ENCODE results near the gene PRADC1.
A peak's percentile ranks its signal among the peaks of the same experiment; 100 is the strongest.
"Not testable (repeated sequence)": the region's sequence is repeated elsewhere in the genome, so short reads cannot be mapped to it uniquely, and the experiment has no call there.

The PRADC1 gene

DNA sequence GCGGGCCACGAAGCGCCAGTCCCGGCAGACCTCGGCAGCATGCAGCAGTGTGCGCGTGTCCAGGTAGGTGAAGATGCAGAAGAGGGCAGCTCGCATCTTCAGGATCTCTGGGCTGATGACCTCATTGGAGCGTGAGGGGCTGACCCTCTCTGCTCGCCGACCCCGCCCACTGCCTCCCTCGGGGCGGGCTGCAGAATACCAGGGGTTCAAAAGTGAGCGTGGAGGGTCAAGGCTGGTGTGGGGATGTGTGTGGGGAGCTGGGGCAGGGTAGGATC, 31.2 kb upstream of the PRADC1 start:
- TF ChIP-seq JUND (IDR thresholded peaks at IDR 0.05; ENCODE audit: low read depth), result no peak
- in situ Hi-C loops (cut with HindIII; ENCODE audit: low pct_unique_long_range_greater_than_20kb, low sequenced_read_pairs), result no loop called here
- DNase-seq (ENCODE audit: low read depth in 1 of 2, low spot score in 1 of 2), result no peak

GRCh38 chr2:73263540-73264331, 30.7 kb upstream of the PRADC1 start:
- in situ Hi-C loops (cut with HindIII; ENCODE audit: low pct_unique_long_range_greater_than_20kb, low sequenced_read_pairs), result no loop called here
- no peak for DNase-seq (ENCODE audit: low read depth in 1 of 2, low spot score in 1 of 2)
- TF ChIP-seq JUND (IDR thresholded peaks at IDR 0.05; ENCODE audit: low read depth), result no peak

GRCh38 chr2:73262691-73263429, 29.8 kb upstream of the PRADC1 start:
- in situ Hi-C loops (cut with HindIII; ENCODE audit: low pct_unique_long_range_greater_than_20kb, low sequenced_read_pairs); DNase-seq (ENCODE audit: low read depth in 1 of 2, low spot score in 1 of 2): not testable (repeated sequence)

GRCh38 chr2:73262108-73262651, 29.1 kb upstream of the PRADC1 start:
- no peak for DNase-seq (ENCODE audit: low read depth in 1 of 2, low spot score in 1 of 2)
- in situ Hi-C loops (cut with HindIII; ENCODE audit: low pct_unique_long_range_greater_than_20kb, low sequenced_read_pairs), result no loop called here
- no peak for TF ChIP-seq JUND (IDR thresholded peaks at IDR 0.05; ENCODE audit: low read depth)

- peak; percentile 49 to 64 for DNase-seq (ENCODE audit: low read depth in 1 of 2, low spot score in 1 of 2)
- TF ChIP-seq JUND (IDR thresholded peaks at IDR 0.05; ENCODE audit: low read depth), result no peak
- in situ Hi-C loops (cut with HindIII; ENCODE audit: low pct_unique_long_range_greater_than_20kb, low sequenced_read_pairs), result no loop called here
These were observed 27.4 kb upstream of the PRADC1 start for GRCh38 chr2:73260338-73260984.

GRCh38 chr2:73259704-73260337, 26.8 kb upstream of the PRADC1 start:
- no peak for TF ChIP-seq JUND (IDR thresholded peaks at IDR 0.05; ENCODE audit: low read depth)
- no peak for DNase-seq (ENCODE audit: low read depth in 1 of 2, low spot score in 1 of 2)
- in situ Hi-C loops (cut with HindIII; ENCODE audit: low pct_unique_long_range_greater_than_20kb, low sequenced_read_pairs), result no loop called here

GRCh38 chr2:73259276-73259675, 26.2 kb upstream of the PRADC1 start:
- TF ChIP-seq JUND (IDR thresholded peaks at IDR 0.05; ENCODE audit: low read depth), result no peak
- no peak for DNase-seq (ENCODE audit: low read depth in 1 of 2, low spot score in 1 of 2)
- in situ Hi-C loops (cut with HindIII; ENCODE audit: low pct_unique_long_range_greater_than_20kb, low sequenced_read_pairs), result no loop called here

DNA sequence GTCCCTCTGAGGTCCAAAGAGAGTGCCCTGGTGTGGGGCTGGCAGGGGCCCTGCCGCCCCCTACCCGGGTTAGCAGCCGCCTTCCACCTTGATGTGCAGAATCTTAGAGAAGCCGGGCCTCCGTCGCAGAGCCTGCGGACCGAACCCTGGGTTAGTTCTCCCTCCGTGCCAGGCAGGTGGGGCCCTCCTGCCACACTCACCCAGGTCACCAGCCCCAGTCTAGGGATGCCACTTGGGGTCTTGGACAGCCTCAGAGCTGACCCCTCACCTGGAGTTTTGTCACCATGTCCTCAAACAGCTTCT, 25.8 kb upstream of the PRADC1 start:
- in situ Hi-C loops (cut with HindIII; ENCODE audit: low pct_unique_long_range_greater_than_20kb, low sequenced_read_pairs), result no loop called here

DNA sequence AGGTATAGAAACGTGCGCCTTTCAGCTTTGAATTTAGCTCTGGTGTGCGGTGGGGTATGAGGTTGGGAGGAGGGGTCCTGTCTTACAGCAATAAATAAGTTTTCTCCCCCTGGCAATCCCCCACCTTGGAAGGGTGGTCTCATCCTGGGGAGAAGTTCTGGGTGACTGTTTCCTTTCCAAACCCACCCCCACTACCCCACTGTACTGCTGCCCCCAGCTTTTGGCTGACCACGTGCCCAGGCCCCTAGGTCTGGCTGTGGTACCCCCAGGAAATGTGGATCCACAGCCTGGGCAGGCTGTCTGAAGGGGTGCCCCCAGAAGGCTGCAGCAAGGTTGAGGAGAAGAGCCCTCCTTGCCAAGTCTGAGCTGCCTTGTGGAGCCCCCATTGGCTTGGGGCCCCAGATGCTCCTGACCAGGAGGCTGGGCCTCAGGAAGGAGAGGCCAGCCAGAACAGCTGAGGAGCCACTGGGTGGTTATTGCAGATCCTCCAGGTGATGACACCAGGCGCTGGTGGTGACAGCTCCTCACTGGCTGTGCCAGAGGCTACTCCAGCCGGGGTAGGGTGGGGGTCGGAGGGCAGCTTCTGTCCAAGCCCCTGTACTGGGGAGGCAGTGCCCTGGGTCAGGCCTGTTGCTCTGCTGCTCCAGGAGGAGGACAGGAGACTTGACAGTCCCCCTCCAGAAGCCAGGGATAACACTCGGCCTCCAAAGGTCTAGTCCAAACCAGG, 25.3 kb upstream of the PRADC1 start:
- TF ChIP-seq JUND (IDR thresholded peaks at IDR 0.05; ENCODE audit: low read depth), result no peak
- in situ Hi-C loops (cut with HindIII; ENCODE audit: low pct_unique_long_range_greater_than_20kb, low sequenced_read_pairs), result no loop called here
- DNase-seq (ENCODE audit: low read depth in 1 of 2, low spot score in 1 of 2), result no peak

More for the DNA sequence above, 25.8 kb upstream of the PRADC1 start:
- DNase-seq (ENCODE audit: low read depth in 1 of 2, low spot score in 1 of 2), result no peak
- TF ChIP-seq JUND (IDR thresholded peaks at IDR 0.05; ENCODE audit: low read depth), result no peak

GRCh38 chr2:73257425-73258125, 24.5 kb upstream of the PRADC1 start:
- no peak for TF ChIP-seq JUND (IDR thresholded peaks at IDR 0.05; ENCODE audit: low read depth)
- DNase-seq (ENCODE audit: low read depth in 1 of 2, low spot score in 1 of 2), result no peak

GRCh38 chr2:73257021-73257420, 24.0 kb upstream of the PRADC1 start:
- in situ Hi-C loops (cut with HindIII; ENCODE audit: low pct_unique_long_range_greater_than_20kb, low sequenced_read_pairs), result no loop called here
- no peak for TF ChIP-seq JUND (IDR thresholded peaks at IDR 0.05; ENCODE audit: low read depth)
- no peak for DNase-seq (ENCODE audit: low read depth in 1 of 2, low spot score in 1 of 2)

More at GRCh38 chr2:73257425-73258125, 24.5 kb upstream of the PRADC1 start:
- in situ Hi-C loops (cut with HindIII; ENCODE audit: low pct_unique_long_range_greater_than_20kb, low sequenced_read_pairs), result no loop called here

GRCh38 chr2:73256618-73256922, 23.5 kb upstream of the PRADC1 start:
- no peak for DNase-seq (ENCODE audit: low read depth in 1 of 2, low spot score in 1 of 2)
- in situ Hi-C loops (cut with HindIII; ENCODE audit: low pct_unique_long_range_greater_than_20kb, low sequenced_read_pairs), result no loop called here
- TF ChIP-seq JUND (IDR thresholded peaks at IDR 0.05; ENCODE audit: low read depth), result no peak
